ENCODE results near the gene TOR1B. TPM values are rescaled to one million over a fixed set of nuclear protein-coding genes. Genes with fewer than 3 reads are reported as not detected.

Gene TOR1B
- total RNA-seq, 1 experiment from 2014 or later = 19.0 TPM

- TF ChIP-seq, protein P1, sequence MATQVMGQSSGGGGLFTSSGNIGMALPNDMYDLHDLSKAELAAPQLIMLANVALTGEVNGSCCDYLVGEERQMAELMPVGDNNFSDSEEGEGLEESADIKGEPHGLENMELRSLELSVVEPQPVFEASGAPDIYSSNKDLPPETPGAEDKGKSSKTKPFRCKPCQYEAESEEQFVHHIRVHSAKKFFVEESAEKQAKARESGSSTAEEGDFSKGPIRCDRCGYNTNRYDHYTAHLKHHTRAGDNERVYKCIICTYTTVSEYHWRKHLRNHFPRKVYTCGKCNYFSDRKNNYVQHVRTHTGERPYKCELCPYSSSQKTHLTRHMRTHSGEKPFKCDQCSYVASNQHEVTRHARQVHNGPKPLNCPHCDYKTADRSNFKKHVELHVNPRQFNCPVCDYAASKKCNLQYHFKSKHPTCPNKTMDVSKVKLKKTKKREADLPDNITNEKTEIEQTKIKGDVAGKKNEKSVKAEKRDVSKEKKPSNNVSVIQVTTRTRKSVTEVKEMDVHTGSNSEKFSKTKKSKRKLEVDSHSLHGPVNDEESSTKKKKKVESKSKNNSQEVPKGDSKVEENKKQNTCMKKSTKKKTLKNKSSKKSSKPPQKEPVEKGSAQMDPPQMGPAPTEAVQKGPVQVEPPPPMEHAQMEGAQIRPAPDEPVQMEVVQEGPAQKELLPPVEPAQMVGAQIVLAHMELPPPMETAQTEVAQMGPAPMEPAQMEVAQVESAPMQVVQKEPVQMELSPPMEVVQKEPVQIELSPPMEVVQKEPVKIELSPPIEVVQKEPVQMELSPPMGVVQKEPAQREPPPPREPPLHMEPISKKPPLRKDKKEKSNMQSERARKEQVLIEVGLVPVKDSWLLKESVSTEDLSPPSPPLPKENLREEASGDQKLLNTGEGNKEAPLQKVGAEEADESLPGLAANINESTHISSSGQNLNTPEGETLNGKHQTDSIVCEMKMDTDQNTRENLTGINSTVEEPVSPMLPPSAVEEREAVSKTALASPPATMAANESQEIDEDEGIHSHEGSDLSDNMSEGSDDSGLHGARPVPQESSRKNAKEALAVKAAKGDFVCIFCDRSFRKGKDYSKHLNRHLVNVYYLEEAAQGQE (IDR thresholded peaks at IDR 0.05; ENCODE audit: low read depth) = no peak
- TF ChIP-seq ZNF274 (IDR thresholded peaks at IDR 0.05; ENCODE audit: low read depth, low read length) = no peak
Measured at GRCh38 chr9:129811967-129812363, 9.0 kb downstream of the TOR1B start (continued).

DNA sequence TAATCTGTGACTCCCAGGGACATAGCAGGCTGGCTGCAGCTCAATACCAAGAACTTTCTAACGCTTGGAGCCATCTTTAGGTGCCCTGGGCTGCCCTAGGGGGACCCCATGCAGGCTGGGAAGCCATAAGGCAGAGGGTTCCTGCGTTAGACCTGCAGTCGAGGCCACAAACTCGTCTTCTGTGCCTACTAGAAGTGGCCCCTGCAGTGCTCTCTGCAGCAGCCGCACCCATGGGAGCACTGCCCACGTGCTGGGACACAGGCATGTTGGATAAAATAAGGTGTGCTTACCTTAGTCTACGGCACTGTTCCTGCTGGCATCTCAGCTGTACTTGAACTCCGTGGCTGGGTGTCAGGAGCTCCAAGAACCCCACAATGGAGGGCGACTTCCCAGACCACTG lies 9.4 kb downstream of the TOR1B start:
- intact Hi-C loops (cut with micrococcal nuclease) = no loop called here
- no peak for TF ChIP-seq JUND (IDR thresholded peaks at IDR 0.05)
- no peak for TF ChIP-seq EZH2phosphoT487 (IDR thresholded peaks at IDR 0.05; ENCODE audit: borderline replicate concordance)
- TF ChIP-seq ATF3 (IDR thresholded peaks at IDR 0.05) = no peak
- no peak for TF ChIP-seq CEBPB (IDR thresholded peaks at IDR 0.05; ENCODE audit: low read depth)
- no peak for TF ChIP-seq EGR1 (IDR thresholded peaks at IDR 0.05; ENCODE audit: low read depth)
- TF ChIP-seq ZNF274 (IDR thresholded peaks at IDR 0.05; ENCODE audit: low read depth, low read length) = no peak
- TF ChIP-seq EZH2 (IDR thresholded peaks at IDR 0.05) = no peak
- TF ChIP-seq ZFX (IDR thresholded peaks at IDR 0.05) = no peak
- TF ChIP-seq YY1 (IDR thresholded peaks at IDR 0.05; ENCODE audit: extremely low read depth, insufficient replicate concordance, low read depth, low read length) = no peak
- TF ChIP-seq, protein P2, sequence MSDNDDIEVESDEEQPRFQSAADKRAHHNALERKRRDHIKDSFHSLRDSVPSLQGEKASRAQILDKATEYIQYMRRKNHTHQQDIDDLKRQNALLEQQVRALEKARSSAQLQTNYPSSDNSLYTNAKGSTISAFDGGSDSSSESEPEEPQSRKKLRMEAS (IDR thresholded peaks at IDR 0.05) = no peak
- no peak for TF ChIP-seq TCF7L2 (IDR thresholded peaks at IDR 0.05; ENCODE audit: borderline replicate concordance, extremely low read depth, insufficient read depth, insufficient read length)
- TF ChIP-seq SIN3A (IDR thresholded peaks at IDR 0.05; ENCODE audit: low read depth) = no peak
- no peak for TF ChIP-seq POLR2AphosphoS5 (IDR thresholded peaks at IDR 0.05; ENCODE audit: low read depth, low read length)
- TF ChIP-seq SRF (IDR thresholded peaks at IDR 0.05; ENCODE audit: low read depth) = no peak
- TF ChIP-seq SP1 (IDR thresholded peaks at IDR 0.05; ENCODE audit: low read depth) = no peak
- no peak for TF ChIP-seq POLR2A (IDR thresholded peaks at IDR 0.05; ENCODE audit: borderline replicate concordance, extremely low read depth, insufficient read depth, insufficient read length)
- no peak for TF ChIP-seq ELF1 (IDR thresholded peaks at IDR 0.05; ENCODE audit: borderline replicate concordance, low read depth)
- TF ChIP-seq, protein P3, sequence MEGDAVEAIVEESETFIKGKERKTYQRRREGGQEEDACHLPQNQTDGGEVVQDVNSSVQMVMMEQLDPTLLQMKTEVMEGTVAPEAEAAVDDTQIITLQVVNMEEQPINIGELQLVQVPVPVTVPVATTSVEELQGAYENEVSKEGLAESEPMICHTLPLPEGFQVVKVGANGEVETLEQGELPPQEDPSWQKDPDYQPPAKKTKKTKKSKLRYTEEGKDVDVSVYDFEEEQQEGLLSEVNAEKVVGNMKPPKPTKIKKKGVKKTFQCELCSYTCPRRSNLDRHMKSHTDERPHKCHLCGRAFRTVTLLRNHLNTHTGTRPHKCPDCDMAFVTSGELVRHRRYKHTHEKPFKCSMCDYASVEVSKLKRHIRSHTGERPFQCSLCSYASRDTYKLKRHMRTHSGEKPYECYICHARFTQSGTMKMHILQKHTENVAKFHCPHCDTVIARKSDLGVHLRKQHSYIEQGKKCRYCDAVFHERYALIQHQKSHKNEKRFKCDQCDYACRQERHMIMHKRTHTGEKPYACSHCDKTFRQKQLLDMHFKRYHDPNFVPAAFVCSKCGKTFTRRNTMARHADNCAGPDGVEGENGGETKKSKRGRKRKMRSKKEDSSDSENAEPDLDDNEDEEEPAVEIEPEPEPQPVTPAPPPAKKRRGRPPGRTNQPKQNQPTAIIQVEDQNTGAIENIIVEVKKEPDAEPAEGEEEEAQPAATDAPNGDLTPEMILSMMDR (IDR thresholded peaks at IDR 0.05 in 2 of 3, conservative IDR thresholded peaks at IDR 0.05 in 1 of 3; ENCODE audit: borderline replicate concordance in 1 of 3, insufficient read depth in 1 of 3, low read depth in 2 of 3, low read length in 2 of 3) = no peak

More for the DNA sequence above, 9.4 kb downstream of the TOR1B start:
- ATAC-seq (peak; percentile 23; the same call in 1 of the 2 replicates), DNase-seq (ENCODE audit: low read depth, low spot score) (no peak)
- Histone ChIP-seq H3K4me1 (ENCODE audit: control insufficient read depth in 1 of 2, insufficient read depth in 2 of 2, low read length in 2 of 2) (no peaks in the 10 kb centered on the region), H3K27me3 (ENCODE audit: insufficient read depth, low read length) (no peaks in the 10 kb centered on the region), H3K36me3 (ENCODE audit: control insufficient read depth in 1 of 2, insufficient read depth in 2 of 2, low read length in 2 of 2) (peaks cover 12 to 13% of the 10 kb centered on the region in 2 experiments; a peak in 3 of 4 replicates), H3K79me2 (ENCODE audit: insufficient read depth, low read length) (no peaks in the 10 kb centered on the region), H2AFZ (ENCODE audit: low read depth, low read length, poor library complexity, severe bottlenecking) (no peak overlapping the region), H3K9me3 (ENCODE audit: control insufficient read depth in 1 of 2, insufficient read depth in 1 of 2, low read depth in 1 of 2, low read length in 2 of 2) (no peaks in the 10 kb centered on the region), H3K9ac (ENCODE audit: low read length) (no peak overlapping the region), H3K4me2 (ENCODE audit: low read length) (no peak overlapping the region), H3K27ac (ENCODE audit: low read depth, low read length) (no peak overlapping the region), H3K9me2 (ENCODE audit: insufficient read depth) (no peaks in the 10 kb centered on the region), H3K4me3 (replicated peaks in 1 of 2; ENCODE audit: low read depth in 1 of 2, low read length in 2 of 2) (no peak overlapping the region), H4K20me1 (ENCODE audit: insufficient read depth) (0 out of 2 replicates have a peak, but pooled peaks cover 3% of the 10 kb centered on the region)
- POLR2A ChIA-PET = no interaction called here
- BruUV-seq (replicated peaks) = no TSS peak
- RAD21 ChIA-PET (ENCODE audit: low non-redundant PET in 1 of 2, low total read pairs in 2 of 2, uncharacterized antibody in 2 of 2, unreplicated experiment in 2 of 2) = no interaction called here
- CTCF ChIA-PET = no interaction called here
